Activated CD8-positive, alpha-beta memory T cell treated with anti-CD3 and anti-CD28 coated beads for 36 hours (primary cell): Measurements from ENCODE around the gene SSH2. TPM values are rescaled to one million over a fixed set of nuclear protein-coding genes. Genes with fewer than 3 reads are reported as not detected.

Source experiments
- CTCF ChIA-PET: fragments of 350-600 bp; sonication (Branson Sonifier 250); formaldehyde crosslinking; loops from one replicate; lab custom pipeline; 2021; ENCODE audit warnings: antibody characterized with exemption; lab: Charles Lee
- POLR2A ChIA-PET: fragments of 350-600 bp; sonication (Branson Sonifier 250); formaldehyde crosslinking; loops from one replicate; lab custom pipeline; 2021; ENCODE audit warnings: antibody characterized with exemption; lab: Charles Lee
- total RNA-seq, 2 experiments: library from RNA; stranded (reverse); gene quantifications; one replicate each; pipeline ENCODE4 v1.2.3, GENCODE V29; 2021

SSH2 gene
- total RNA-seq, 2 experiments from 2014 or later, result 26.5 to 27.3 TPM

- ChIA-PET POLR2A (interaction anchor here (0.8 to 3.9 kb wide), 3 partner anchors 23 to 340 kb away, joined by 3 to 17 read pairs (median 9); partner anchors contain the start of genes ABHD15 and TP53I13), CTCF (interaction anchor here (0.6 to 4.7 kb wide), 9 partner anchors 10 to 192 kb away, joined by 3 to 97 read pairs (median 6); no protein-coding TSS in a partner anchor)
These were observed 339.4 kb downstream of the SSH2 start for GRCh38 chr17:29590411-29591145.

- ChIA-PET CTCF (interaction anchor here (1.4 to 6.4 kb wide), 4 partner anchors 9 to 27 kb away, joined by 3 to 39 read pairs (median 22); no protein-coding TSS in a partner anchor), POLR2A (interaction anchor here (1.4 to 2.0 kb wide), 3 partner anchors 9 to 24 kb away, joined by 3 to 9 read pairs (median 4); partner anchors contain the start of genes ABHD15 and TP53I13)
These were observed 340.3 kb downstream of the SSH2 start, which contains the start of gene GIT1 for GRCh38 chr17:29589524-29590410. GIT1 (minus strand) TSS chr17:29589648; CDS start chr17:29589378, 270 bp downstream.

- POLR2A ChIA-PET, result interaction anchor here (1.2 to 2.0 kb wide), 6 partner anchors 8 to 29 kb away, joined by 3 to 7 read pairs (median 4); partner anchors contain the start of genes ABHD15 and TP53I13
These were observed 341.2 kb downstream of the SSH2 start for GRCh38 chr17:29588562-29589411.

GRCh38 chr17:29588017-29588561 is 341.9 kb downstream of the SSH2 start:
- CTCF ChIA-PET, result interaction anchor here (0.6 to 6.4 kb wide), 9 partner anchors 9 to 131 kb away, joined by 3 to 33 read pairs (median 4); partner anchors contain the start of gene ABHD15
- POLR2A ChIA-PET, result interaction anchor here (0.6 to 2.0 kb wide), 8 partner anchors 8 to 29 kb away, joined by 3 to 7 read pairs (median 4); partner anchors contain the start of genes ABHD15 and TP53I13

More at GRCh38 chr17:29588562-29589411, 341.2 kb downstream of the SSH2 start:
- CTCF ChIA-PET, result interaction anchor here (0.6 to 6.4 kb wide), 8 partner anchors 10 to 130 kb away, joined by 3 to 33 read pairs (median 4); partner anchors contain the start of gene ABHD15

GRCh38 chr17:29587591-29587990 is 342.4 kb downstream of the SSH2 start:
- POLR2A ChIA-PET, result interaction anchor here (0.6 to 2.0 kb wide), 8 partner anchors 11 to 63 kb away, joined by 3 to 7 read pairs (median 4); partner anchors contain the start of genes ABHD15 and TP53I13

GRCh38 chr17:29586676-29587469 is 343.2 kb downstream of the SSH2 start:
- ChIA-PET POLR2A (interaction anchor here (0.6 to 1.7 kb wide), 4 partner anchors 19 to 63 kb away, joined by 3 to 4 read pairs (median 3); partner anchors contain the start of gene ABHD15), CTCF (interaction anchor here (1.2 to 6.4 kb wide), 3 partner anchors 14 to 30 kb away, joined by 4 to 33 read pairs (median 10); partner anchors contain the start of gene ABHD15)

More at GRCh38 chr17:29587591-29587990, 342.4 kb downstream of the SSH2 start:
- CTCF ChIA-PET, result interaction anchor here (1.0 to 6.4 kb wide), 5 partner anchors 15 to 52 kb away, joined by 3 to 33 read pairs (median 4); partner anchors contain the start of gene ABHD15

- CTCF ChIA-PET, result interaction anchor here (1.0 to 6.4 kb wide), 2 partner anchors 12 to 32 kb away, joined by 3 to 33 read pairs; no protein-coding TSS in a partner anchor
- POLR2A ChIA-PET, result no interaction called here
These were observed 344.8 kb downstream of the SSH2 start for GRCh38 chr17:29585080-29585751.

GRCh38 chr17:29584452-29585079 is 345.5 kb downstream of the SSH2 start:
- POLR2A ChIA-PET, result no interaction called here
- CTCF ChIA-PET, result interaction anchor here (6.4 kb wide), 1 partner anchor 33 kb away, joined by 33 read pairs; no protein-coding TSS in a partner anchor

- CTCF ChIA-PET, result interaction anchor here (1.1 to 6.4 kb wide), 4 partner anchors 8 to 44 kb away, joined by 3 to 39 read pairs (median 18); partner anchors contain the start of gene ANKRD13B
These were observed 346.4 kb downstream of the SSH2 start for GRCh38 chr17:29583324-29584248.

GRCh38 chr17:29582772-29583171 is 347.3 kb downstream of the SSH2 start:
- POLR2A ChIA-PET, result no interaction called here

More at GRCh38 chr17:29583324-29584248, 346.4 kb downstream of the SSH2 start:
- POLR2A ChIA-PET, result no interaction called here

GRCh38 chr17:29582254-29582765 is 347.7 kb downstream of the SSH2 start:
- ChIA-PET POLR2A (interaction anchor here (1.1 to 1.7 kb wide), 2 partner anchors 12 to 14 kb away, joined by 4 to 7 read pairs; partner anchors contain the start of gene TP53I13), CTCF (interaction anchor here (1.1 to 5.4 kb wide), 3 partner anchors 9 to 35 kb away, joined by 4 to 40 read pairs (median 39); partner anchors contain the start of gene ANKRD13B)

More at GRCh38 chr17:29582772-29583171, 347.3 kb downstream of the SSH2 start:
- CTCF ChIA-PET, result interaction anchor here (1.1 to 5.4 kb wide), 3 partner anchors 9 to 44 kb away, joined by 3 to 39 read pairs (median 4); partner anchors contain the start of gene ANKRD13B

- POLR2A ChIA-PET, result interaction anchor here (1.1 to 1.7 kb wide), 2 partner anchors 12 to 13 kb away, joined by 4 to 7 read pairs; partner anchors contain the start of gene TP53I13
- CTCF ChIA-PET, result interaction anchor here (0.5 to 5.4 kb wide), 5 partner anchors 10 to 209 kb away, joined by 4 to 40 read pairs (median 20); partner anchors contain the start of gene ANKRD13B
These were observed 348.3 kb downstream of the SSH2 start for GRCh38 chr17:29581583-29582253.
